GM12878 (cell line): ENCODE results near the gene GLT6D1. TPM values are rescaled to one million over a fixed set of nuclear protein-coding genes. Genes with fewer than 3 reads are reported as not detected.

Experiments used
- ATAC-seq: fragments of 200-7000 bp; cut with Tn5 transposase; 3 replicates; pipeline ENCODE4 v1.9.1; 2020; ENCODE audit warnings: mild to moderate bottlenecking, moderate library complexity
- BruUV-seq: library from RNA; stranded (reverse); fragments of 400-500 nt; replicated peaks from 2 replicates; lab custom pipeline; 2021; lab: Mats Ljungman, UMichigan
- CTCF ChIA-PET: fragments of 300-600 bp; sonication (Branson Sonifier 250); formaldehyde crosslinking; extraction: SDS; loops from one replicate; lab custom pipeline; 2021; ENCODE audit warnings: inconsistent platforms; lab: Yijun Ruan, JAX
- POLR2A ChIA-PET: fragments of 350-600 bp; formaldehyde crosslinking; extraction: SDS; loops from one replicate; lab custom pipeline; 2021; ENCODE audit warnings: inconsistent platforms; lab: Charles Lee
- RAD21 ChIA-PET: fragments of 300-600 bp; sonication (Branson Sonifier 250); formaldehyde crosslinking; loops from one replicate; lab custom pipeline; 2023; ENCODE audit warnings: antibody characterized with exemption; ENCODE audit not compliant: unreplicated experiment; lab: Charles Lee
- SMC1A ChIA-PET: fragments of 300-600 bp; sonication (Branson Sonifier 250); formaldehyde crosslinking; loops from one replicate; lab custom pipeline; 2023; ENCODE audit not compliant: unreplicated experiment, uncharacterized antibody; lab: Charles Lee
- DNase-seq: peaks from one replicate; pipeline ENCODE4 v3.0.0-alpha.2; 2011; ENCODE audit warnings: low read depth, low spot score
- FAIRE-seq: peaks from 3 replicates; lab custom pipeline; 2011; peaks lifted over from hg19 to GRCh38; lab: Jason Lieb, UNC
- H2AFZ ChIP-seq: 2 replicates; pipeline ENCODE4 v1.6.0; 2011; ENCODE audit warnings: low read depth, low read length, control low read depth; ENCODE audit not compliant: control insufficient read depth
- H3K27ac ChIP-seq: 2 replicates; pipeline ENCODE4 v1.5.1; 2011; ENCODE audit warnings: control low read depth; ENCODE audit not compliant: control insufficient read depth, insufficient read depth
- H3K27me3 ChIP-seq, 2 experiments: replicated peaks in 1 of 2; 2 replicates each; pipeline versions ENCODE4 v1.6.0 to v1.6.1; 2011; ENCODE audit warnings: low read length in 1 of 2; ENCODE audit not compliant: control insufficient read depth in 2 of 2, insufficient read depth in 2 of 2
- H3K36me3 ChIP-seq, 2 experiments: 2 replicates each; pipeline ENCODE4 v1.5.1; 2011; ENCODE audit warnings: low read length in 1 of 2; ENCODE audit not compliant: control insufficient read depth in 2 of 2, insufficient read depth in 2 of 2
- H3K4me1 ChIP-seq: 2 replicates; pipeline ENCODE4 v1.6.1; 2011; ENCODE audit warnings: mild to moderate bottlenecking, low read length, moderate library complexity, mixed read lengths; ENCODE audit not compliant: control insufficient read depth, insufficient read depth
- H3K4me2 ChIP-seq: 2 replicates; pipeline ENCODE4 v1.6.0; 2011; ENCODE audit warnings: control low read depth; ENCODE audit not compliant: control insufficient read depth, insufficient read depth
- H3K4me3 ChIP-seq: fragments of 200-600 bp; sonication (generic); 2 replicates; pipeline ENCODE4 v1.5.1; 2016
- H3K79me2 ChIP-seq: 2 replicates; pipeline ENCODE4 v1.6.0; 2011; ENCODE audit warnings: low read length; ENCODE audit not compliant: control insufficient read depth, insufficient read depth
- H3K9ac ChIP-seq: 2 replicates; pipeline ENCODE4 v1.8.0; 2011; ENCODE audit warnings: low read length, control low read depth, mixed read lengths; ENCODE audit not compliant: control insufficient read depth, insufficient read depth
- H3K9me3 ChIP-seq: replicated peaks from 3 replicates; pipeline ENCODE4 v1.5.1; 2011; ENCODE audit warnings: mild to moderate bottlenecking, low read length; ENCODE audit not compliant: control insufficient read depth, insufficient read depth
- H4K20me1 ChIP-seq: 2 replicates; pipeline ENCODE4 v1.6.0; 2011; ENCODE audit not compliant: control insufficient read depth, insufficient read depth
- CBX5 ChIP-seq: sonication (generic); IDR thresholded peaks from 2 replicates; pipeline ENCODE4 v1.6.1; 2016; ENCODE audit warnings: low read depth, moderate library complexity, mild to moderate bottlenecking, inconsistent platforms
- JUND ChIP-seq: IDR thresholded peaks from 2 replicates; pipeline ENCODE4 v1.6.1; 2012; ENCODE audit warnings: low read depth, mild to moderate bottlenecking, low read length, improper control_type of control experiment, moderate library complexity
- KDM1A ChIP-seq: fragments of 200-600 bp; sonication (generic); IDR thresholded peaks from 2 replicates; pipeline ENCODE4 v1.6.1; 2016; ENCODE audit warnings: borderline replicate concordance
- MTA3 ChIP-seq: IDR thresholded peaks from 2 replicates; pipeline ENCODE4 v1.6.1; 2012; ENCODE audit warnings: low read length, inconsistent platforms, borderline replicate concordance
- MXI1 ChIP-seq: fragments of 150-350 bp; IDR thresholded peaks from 2 replicates; pipeline ENCODE4 v1.6.1; 2011; ENCODE audit warnings: low read depth, mild to moderate bottlenecking, inconsistent platforms, low read length, improper control_type of control experiment
- RAD21 ChIP-seq: IDR thresholded peaks from 2 replicates; pipeline ENCODE4 v1.6.1; 2011; ENCODE audit warnings: mild to moderate bottlenecking, low read depth, low read length, moderate library complexity; ENCODE audit not compliant: insufficient read depth
- RB1 ChIP-seq: fragments of 450-650 bp; formaldehyde crosslinking; IDR thresholded peaks from 2 replicates; pipeline ENCODE4 v1.6.1; 2017; ENCODE audit warnings: mild to moderate bottlenecking, borderline replicate concordance
- SKIL ChIP-seq: fragments of 450-650 bp; IDR thresholded peaks from 2 replicates; pipeline ENCODE4 v1.6.1; 2017; ENCODE audit warnings: mild to moderate bottlenecking, low read depth, inconsistent platforms; ENCODE audit not compliant: poor library complexity, severe bottlenecking
- WGBS: methylation state at CpG from one replicate; pipeline ENCODE4 v1.1.6; 2016; ENCODE audit warnings: low lambda C conversion rate; ENCODE audit not compliant: insufficient replicate concordance, insufficient coverage; ENCODE audit errors: missing lambda C conversion rate; 5-methylcytosine and 5-hydroxymethylcytosine counted together
- in situ Hi-C: fragments of 300-500 bp; cut with MboI; formaldehyde crosslinking; loops from 9 replicates; pipeline ENCODE4 v1.14.3; 2018; ENCODE audit warnings: mixed read lengths
- intact Hi-C: fragments of 100-400 bp; cut with micrococcal nuclease; formaldehyde crosslinking; loops from one replicate; pipeline ENCODE4 v1.14.2; 2022; ENCODE audit not compliant: unreplicated experiment
- polyA plus RNA-seq, 11 experiments: library from polyadenylated mRNA; depleted of rRNA in 4 of 11; unstranded in 6 of 11; stranded (reverse) in 5 of 11; fragments of >200 nt; fragmentation: Nextera tagmentation in 4 of 11; fragmentation: Illumina TruSeq in 1 of 11; extraction: Ambion mirVana in 4 of 11; extraction: Trizol in 1 of 11; gene quantifications; 1 replicate in 1 of 11; 2 replicates in 10 of 11; pipeline versions ENCODE4 v1.2.1 to v1.2.3, GENCODE V29; 2011 to 2016; ENCODE audit warnings: inconsistent platforms in 2 of 11, missing spikeins in 2 of 11, low read depth in 1 of 11
- total RNA-seq, 4 experiments: library from RNA; depleted of rRNA in 3 of 4; stranded (reverse); fragments of >200 nt in 3 of 4; fragmentation: Illumina TruSeq in 1 of 4; extraction: Trizol in 1 of 4; gene quantifications; 2 replicates each; pipeline versions ENCODE4 v1.2.1 to v1.2.3, GENCODE V29; 2013 to 2021
- TF ChIP-seq, protein P1 (sequence below): fragments of 450-650 bp; IDR thresholded peaks from 2 replicates; pipeline ENCODE4 v1.6.1; 2014; ENCODE audit warnings: mild to moderate bottlenecking

The GLT6D1 gene
- total and polyA plus RNA-seq, 10 of the 15 experiments (the other 5 are each of a cell fraction or from before 2014, with no cell fraction given): not detected

DNA sequence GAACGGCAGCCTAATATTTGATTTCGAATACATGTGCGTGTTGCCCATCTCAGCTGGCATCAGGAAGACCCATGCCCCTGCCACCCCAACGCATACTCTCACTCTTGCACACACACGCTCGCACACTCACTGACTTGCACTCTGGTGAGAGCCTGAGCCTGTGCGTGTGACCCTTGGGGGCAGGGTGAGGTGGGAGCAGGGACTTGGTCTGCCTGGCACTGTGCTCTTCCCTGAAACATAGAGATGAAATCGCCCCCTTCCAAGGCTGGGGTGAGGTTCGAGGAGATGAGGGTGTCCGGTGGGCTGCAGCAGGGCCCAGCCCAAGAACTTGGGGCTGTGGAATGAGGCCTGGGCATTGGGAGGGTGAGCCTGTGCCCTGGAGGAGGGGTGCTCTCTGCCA is 24.9 kb upstream of the GLT6D1 start:
- Histone ChIP-seq H3K36me3 (no peaks in the 10 kb centered on the region), H3K4me3 (no peak overlapping the region), H3K9me3 (no peaks in the 10 kb centered on the region), H3K4me1 (no peaks in the 10 kb centered on the region), H3K9ac (no peak overlapping the region), H3K79me2 (no peaks in the 10 kb centered on the region), H3K27me3 (no peaks in the 10 kb centered on the region), H3K4me2 (no peak overlapping the region), H3K27ac (no peak overlapping the region), H4K20me1 (no peaks in the 10 kb centered on the region), H2AFZ (no peak overlapping the region)
- CTCF ChIA-PET: no interaction called here
- TF ChIP-seq RB1 (no peak), KDM1A (no peak), MTA3 (no peak), RAD21 (no peak), MXI1 (no peak), JUND (no peak), CBX5 (no peak), SKIL (no peak)
- TF ChIP-seq, protein P1, sequence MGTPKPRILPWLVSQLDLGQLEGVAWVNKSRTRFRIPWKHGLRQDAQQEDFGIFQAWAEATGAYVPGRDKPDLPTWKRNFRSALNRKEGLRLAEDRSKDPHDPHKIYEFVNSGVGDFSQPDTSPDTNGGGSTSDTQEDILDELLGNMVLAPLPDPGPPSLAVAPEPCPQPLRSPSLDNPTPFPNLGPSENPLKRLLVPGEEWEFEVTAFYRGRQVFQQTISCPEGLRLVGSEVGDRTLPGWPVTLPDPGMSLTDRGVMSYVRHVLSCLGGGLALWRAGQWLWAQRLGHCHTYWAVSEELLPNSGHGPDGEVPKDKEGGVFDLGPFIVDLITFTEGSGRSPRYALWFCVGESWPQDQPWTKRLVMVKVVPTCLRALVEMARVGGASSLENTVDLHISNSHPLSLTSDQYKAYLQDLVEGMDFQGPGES: no peak
- SMC1A ChIA-PET: no interaction called here
- ATAC-seq (no peak), DNase-seq (no peak), FAIRE-seq (no peak)
- WGBS: 37% methylated on average over 10 of the region's 10 CpGs
- RAD21 ChIA-PET: no interaction called here
- POLR2A ChIA-PET: no interaction called here
- BruUV-seq: no TSS peak
- in situ Hi-C loops: no loop called here
- intact Hi-C loops: no loop called here
